WTC11 (cell line): ENCODE measurements around the gene MLYCD. TPM values are rescaled to one million over a fixed set of nuclear protein-coding genes. Genes with fewer than 3 reads are reported as not detected.

Experiments
- ATAC-seq: fragments of 200-7000 bp; cut with Tn5 transposase; 2 replicates; pipeline ENCODE4 v1.10.0; 2021; ENCODE audit warnings: mild to moderate bottlenecking, moderate library complexity
- CTCF ChIA-PET: fragments of 300-600 bp; sonication (Branson Sonifier 250); formaldehyde crosslinking; loops from one replicate; lab custom pipeline; 2021; ENCODE audit warnings: antibody characterized with exemption; lab: Charles Lee
- POLR2A ChIA-PET: fragments of 350-600 bp; sonication (Branson Sonifier 250); formaldehyde crosslinking; loops from one replicate; lab custom pipeline; 2021; ENCODE audit warnings: antibody characterized with exemption; lab: Charles Lee
- DNase-seq: peaks from one replicate; pipeline ENCODE4 v3.0.0; 2021; ENCODE audit warnings: low spot score
- H3K27ac Mint-ChIP-seq: 2 replicates; pipeline ENCODE4 v1.8.0; 2021; ENCODE audit warnings: mixed read lengths
- H3K27me3 Mint-ChIP-seq: 2 replicates; pipeline ENCODE4 v1.8.0; 2021; ENCODE audit warnings: low read depth, mild to moderate bottlenecking, moderate library complexity, mixed read lengths
- H3K36me3 Mint-ChIP-seq: 2 replicates; pipeline ENCODE4 v1.8.0; 2021; ENCODE audit warnings: mixed read lengths
- H3K4me1 Mint-ChIP-seq: 2 replicates; pipeline ENCODE4 v1.8.0; 2022; ENCODE audit warnings: mixed read lengths
- H3K4me3 Mint-ChIP-seq: 2 replicates; pipeline ENCODE4 v1.8.0; 2021; ENCODE audit warnings: mild to moderate bottlenecking, moderate library complexity, mixed read lengths
- H3K9me3 Mint-ChIP-seq: 2 replicates; pipeline ENCODE4 v1.8.0; 2021; ENCODE audit warnings: mixed read lengths
- CBFB ChIP-seq: sonication (generic); formaldehyde crosslinking; IDR thresholded peaks from 2 replicates; pipeline ENCODE4 v1.8.1; 2022; ENCODE audit warnings: mild to moderate bottlenecking, low read depth, missing genetic modification reagents
- CREB1 ChIP-seq: sonication (generic); formaldehyde crosslinking; IDR thresholded peaks from 2 replicates; pipeline ENCODE4 v1.8.0; 2023; ENCODE audit warnings: mild to moderate bottlenecking, missing genetic modification reagents
- ELF4 ChIP-seq: sonication (generic); formaldehyde crosslinking; IDR thresholded peaks from 2 replicates; pipeline ENCODE4 v1.8.1; 2022; ENCODE audit warnings: low read depth, mild to moderate bottlenecking, moderate library complexity, missing genetic modification reagents
- FOXP1 ChIP-seq: sonication (generic); formaldehyde crosslinking; IDR thresholded peaks from 2 replicates; pipeline ENCODE4 v1.8.0; 2022; ENCODE audit warnings: missing genetic modification reagents, mild to moderate bottlenecking, moderate library complexity, borderline replicate concordance
- HMGA2 ChIP-seq: fragments of 250-450 bp; sonication (Bioruptor Pico); IDR thresholded peaks from 2 replicates; pipeline ENCODE4 v1.4.0; 2021; ENCODE audit warnings: mild to moderate bottlenecking, moderate library complexity
- IRF2 ChIP-seq: sonication (generic); formaldehyde crosslinking; IDR thresholded peaks from 2 replicates; pipeline ENCODE4 v1.8.0; 2022; ENCODE audit warnings: low read depth, missing genetic modification reagents, borderline replicate concordance
- JUN ChIP-seq: sonication (generic); formaldehyde crosslinking; IDR thresholded peaks from 2 replicates; pipeline ENCODE4 v1.8.0; 2023; ENCODE audit warnings: mild to moderate bottlenecking, missing genetic modification reagents
- MXD4 ChIP-seq: fragments of 250-450 bp; sonication (Bioruptor Pico); IDR thresholded peaks from 2 replicates; pipeline ENCODE4 v1.8.0; 2021; ENCODE audit warnings: mild to moderate bottlenecking, moderate library complexity, borderline replicate concordance
- NFATC4 ChIP-seq: fragments of 250-450 bp; sonication (Bioruptor Pico); IDR thresholded peaks from 2 replicates; pipeline ENCODE4 v1.9.0; 2021; ENCODE audit warnings: mild to moderate bottlenecking
- NFYB ChIP-seq: sonication (generic); formaldehyde crosslinking; conservative IDR thresholded peaks from 2 replicates; pipeline ENCODE4 v1.8.0; 2022; ENCODE audit warnings: low read depth, missing genetic modification reagents
- NR2C2 ChIP-seq: sonication (generic); formaldehyde crosslinking; IDR thresholded peaks from 2 replicates; pipeline ENCODE4 v1.8.0; 2022; ENCODE audit warnings: mild to moderate bottlenecking, missing genetic modification reagents
- RORB ChIP-seq: fragments of 250-450 bp; sonication (Bioruptor Pico); IDR thresholded peaks from 2 replicates; pipeline ENCODE4 v1.9.0; 2021; ENCODE audit warnings: mild to moderate bottlenecking
- TCF7 ChIP-seq: sonication (generic); formaldehyde crosslinking; IDR thresholded peaks from 2 replicates; pipeline ENCODE4 v1.8.0; 2022; ENCODE audit warnings: mild to moderate bottlenecking, low read depth, missing genetic modification reagents, moderate library complexity
- TEAD4 ChIP-seq: sonication (generic); formaldehyde crosslinking; IDR thresholded peaks from 2 replicates; pipeline ENCODE4 v1.8.0; 2022; ENCODE audit warnings: mild to moderate bottlenecking, missing genetic modification reagents
- ZNF138 ChIP-seq: sonication (generic); formaldehyde crosslinking; conservative IDR thresholded peaks from 2 replicates; pipeline ENCODE4 v1.8.1; 2022; ENCODE audit warnings: mild to moderate bottlenecking, moderate library complexity, missing genetic modification reagents
- ZNF416 ChIP-seq: fragments of 250-450 bp; sonication (Bioruptor Pico); IDR thresholded peaks from 2 replicates; pipeline ENCODE4 v1.9.0; 2021; ENCODE audit warnings: mild to moderate bottlenecking, inconsistent platforms
- total RNA-seq: library from RNA; stranded (reverse); gene quantifications from 3 replicates; pipeline ENCODE4 v1.2.3, GENCODE V29; 2021
- TF ChIP-seq, protein P1 (sequence below): fragments of 250-450 bp; sonication (Bioruptor Pico); IDR thresholded peaks from 2 replicates; pipeline ENCODE4 v2.1.2; 2022; ENCODE audit warnings: mild to moderate bottlenecking, moderate library complexity
- TF ChIP-seq, protein P2 (sequence below): sonication (generic); formaldehyde crosslinking; IDR thresholded peaks from 2 replicates; pipeline ENCODE4 v1.8.0; 2022; ENCODE audit warnings: mild to moderate bottlenecking, missing genetic modification reagents
- TF ChIP-seq, protein P3 (sequence below): sonication (generic); formaldehyde crosslinking; IDR thresholded peaks from 2 replicates; pipeline ENCODE4 v1.8.1; 2023; ENCODE audit warnings: mild to moderate bottlenecking, moderate library complexity, missing genetic modification reagents
- TF ChIP-seq, protein P4 (sequence below): sonication (generic); formaldehyde crosslinking; IDR thresholded peaks from 2 replicates; pipeline ENCODE4 v1.8.0; 2022; ENCODE audit warnings: mild to moderate bottlenecking, missing genetic modification reagents

Gene MLYCD
- total RNA-seq, 1 experiment from 2014 or later: 6.3 TPM

DNA sequence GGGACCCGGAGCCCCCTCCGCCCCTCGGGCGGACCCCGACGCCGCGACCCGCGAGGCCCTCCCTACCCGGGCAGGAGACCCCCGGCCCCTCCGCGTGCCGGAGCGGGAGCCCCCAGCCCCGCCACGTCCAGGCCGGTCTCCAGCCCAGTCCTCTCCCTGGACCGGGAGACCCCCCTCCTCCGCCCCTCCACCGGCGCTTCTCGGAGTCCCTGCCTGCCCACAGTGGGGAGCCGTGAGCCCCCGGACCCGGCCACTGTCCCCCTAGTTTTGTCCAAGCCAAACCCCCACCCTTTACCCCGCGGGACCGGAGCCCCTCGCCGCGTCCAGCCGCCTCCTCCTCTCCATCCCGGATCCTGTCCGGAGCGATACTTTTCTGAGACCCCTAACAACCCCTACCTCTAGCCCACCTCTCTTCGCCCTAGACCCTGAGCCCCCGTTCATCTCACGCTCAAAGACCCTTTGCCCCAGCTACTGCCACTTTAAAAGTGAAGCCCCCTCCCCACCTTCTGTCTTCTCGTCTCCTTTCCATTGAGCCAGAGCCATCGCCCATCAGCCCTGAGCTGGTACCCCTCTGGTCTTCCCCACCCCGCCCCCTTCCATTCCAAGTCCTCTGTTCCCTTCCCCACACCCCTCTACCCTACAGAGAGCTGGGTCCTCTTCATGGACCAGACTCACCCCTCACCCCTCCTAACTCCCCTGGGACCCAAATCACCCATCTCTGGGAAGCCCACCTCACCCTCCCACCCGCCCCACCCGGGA lies 70.2 kb downstream of the MLYCD start:
- CTCF ChIA-PET: interaction anchor here (0.6 to 3.7 kb wide), 13 partner anchors 12 to 116 kb away, joined by 3 to 36 read pairs (median 5); partner anchors contain the start of genes OSGIN1 and SLC38A8
- peaks cover 12% of the 10 kb centered on the region for H3K27me3 Mint-ChIP-seq
- DNase-seq: no peak
- ATAC-seq: peak; percentile 27; the same call in 1 of the 2 replicates
- POLR2A ChIA-PET: no interaction called here
- TF ChIP-seq TCF7 (CRISPR knock-in tag) (no peak), NFYB (CRISPR knock-in tag) (no peak), RORB (CRISPR knock-in tag) (no peak)
- TF ChIP-seq, protein P1, sequence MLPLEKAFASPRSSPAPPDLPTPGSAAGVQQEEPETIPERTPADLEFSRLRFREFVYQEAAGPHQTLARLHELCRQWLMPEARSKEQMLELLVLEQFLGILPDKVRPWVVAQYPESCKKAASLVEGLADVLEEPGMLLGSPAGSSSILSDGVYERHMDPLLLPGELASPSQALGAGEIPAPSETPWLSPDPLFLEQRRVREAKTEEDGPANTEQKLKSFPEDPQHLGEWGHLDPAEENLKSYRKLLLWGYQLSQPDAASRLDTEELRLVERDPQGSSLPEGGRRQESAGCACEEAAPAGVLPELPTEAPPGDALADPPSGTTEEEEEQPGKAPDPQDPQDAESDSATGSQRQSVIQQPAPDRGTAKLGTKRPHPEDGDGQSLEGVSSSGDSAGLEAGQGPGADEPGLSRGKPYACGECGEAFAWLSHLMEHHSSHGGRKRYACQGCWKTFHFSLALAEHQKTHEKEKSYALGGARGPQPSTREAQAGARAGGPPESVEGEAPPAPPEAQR (CRISPR knock-in tag): no peak
- peaks cover 7% of the 10 kb centered on the region for H3K4me1 Mint-ChIP-seq
- no peak overlapping the region for H3K27ac Mint-ChIP-seq
- H3K9me3 Mint-ChIP-seq: no peaks in the 10 kb centered on the region
- no peaks in the 10 kb centered on the region for H3K36me3 Mint-ChIP-seq
- peak overlapping the region; percentile 75 for H3K4me3 Mint-ChIP-seq

DNA sequence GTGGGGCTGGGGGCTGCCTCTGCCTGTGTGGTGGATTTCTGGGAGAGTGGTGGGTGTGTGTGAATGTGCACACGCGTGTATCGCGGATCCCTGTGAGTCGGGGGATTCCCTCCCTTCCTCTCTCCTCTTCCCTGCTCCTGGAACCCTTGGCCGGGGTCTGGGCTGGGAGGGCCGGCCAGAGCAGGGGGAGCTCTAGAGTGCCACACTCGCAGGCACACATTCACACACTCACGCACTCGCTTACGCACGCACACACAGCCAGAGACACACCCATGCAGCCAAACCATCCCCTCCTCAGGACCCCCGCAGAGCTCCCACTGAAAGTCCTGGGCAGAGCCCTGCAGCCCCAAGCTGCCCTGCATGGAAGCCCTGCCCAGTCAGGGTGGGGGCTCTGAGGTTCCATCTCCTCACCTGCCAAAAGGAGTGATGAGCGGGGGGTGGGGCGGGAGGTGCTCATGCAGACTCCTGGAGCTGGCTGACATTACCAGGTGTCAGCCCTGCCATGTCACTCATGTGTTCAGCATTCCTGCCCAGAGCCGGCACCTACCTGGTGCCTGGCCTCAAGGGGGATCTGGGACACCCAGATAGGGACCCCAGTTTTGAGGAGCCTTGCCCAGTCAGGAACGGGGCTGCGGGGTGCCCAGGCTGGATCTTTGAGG lies 71.0 kb downstream of the MLYCD start:
- CTCF ChIA-PET: interaction anchor here (0.6 to 3.7 kb wide), 15 partner anchors 13 to 115 kb away, joined by 3 to 36 read pairs (median 5); partner anchors contain the start of genes OSGIN1 and SLC38A8
- DNase-seq (no peak), ATAC-seq (no peak)
- H3K36me3 Mint-ChIP-seq: no peaks in the 10 kb centered on the region
- TF ChIP-seq ZNF138 (CRISPR knock-in tag) (no peak), CREB1 (CRISPR knock-in tag) (no peak), ZNF416 (no peak), TCF7 (CRISPR knock-in tag) (no peak), TEAD4 (CRISPR knock-in tag) (no peak), FOXP1 (no peak)
- TF ChIP-seq, protein P2, sequence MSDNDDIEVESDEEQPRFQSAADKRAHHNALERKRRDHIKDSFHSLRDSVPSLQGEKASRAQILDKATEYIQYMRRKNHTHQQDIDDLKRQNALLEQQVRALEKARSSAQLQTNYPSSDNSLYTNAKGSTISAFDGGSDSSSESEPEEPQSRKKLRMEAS (CRISPR knock-in tag): no peak
- TF ChIP-seq, all 79 proteins: peak for 0
- Mint-ChIP-seq H3K9me3 (no peaks in the 10 kb centered on the region), H3K4me1 (peaks cover 7% of the 10 kb centered on the region), H3K27ac (no peak overlapping the region), H3K4me3 (peak overlapping the region; percentile 56), H3K27me3 (peaks cover 12% of the 10 kb centered on the region)
- POLR2A ChIA-PET: no interaction called here

DNA sequence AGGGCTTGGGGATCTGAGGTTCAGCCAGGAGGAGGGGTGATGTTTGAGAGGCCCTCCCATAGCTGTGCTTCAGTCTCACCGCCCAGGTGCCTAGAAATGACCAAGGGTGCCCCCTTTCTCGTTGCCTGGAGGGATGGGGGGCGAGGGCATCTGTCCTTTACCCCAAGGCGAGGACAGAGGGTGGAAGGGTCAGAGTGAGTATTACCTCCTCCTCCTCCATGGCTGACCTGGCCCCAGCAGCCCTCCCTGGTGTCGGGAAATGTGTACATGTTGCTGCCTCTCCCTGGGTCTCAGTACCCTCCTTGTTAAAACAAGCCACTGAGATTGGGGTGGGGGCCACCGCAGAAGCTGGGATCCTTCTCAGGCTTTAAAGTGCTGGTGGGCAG lies 71.5 kb downstream of the MLYCD start:
- ATAC-seq: no peak
- H3K9me3 Mint-ChIP-seq: no peaks in the 10 kb centered on the region
- ChIA-PET POLR2A (no interaction called here), CTCF (interaction anchor here (0.7 to 3.7 kb wide), 11 partner anchors 14 to 114 kb away, joined by 3 to 36 read pairs (median 7); partner anchors contain the start of genes OSGIN1 and SLC38A8)
- H3K4me1 Mint-ChIP-seq: peaks cover 7% of the 10 kb centered on the region
- peaks cover 12% of the 10 kb centered on the region for H3K27me3 Mint-ChIP-seq
- TF ChIP-seq NR2C2 (CRISPR knock-in tag) (no peak), ELF4 (CRISPR knock-in tag) (no peak), HMGA2 (no peak), MXD4 (CRISPR knock-in tag) (no peak), IRF2 (CRISPR knock-in tag) (no peak), NFATC4 (CRISPR knock-in tag) (no peak), JUN (CRISPR knock-in tag) (no peak), CBFB (no peak)
- TF ChIP-seq, protein P3, sequence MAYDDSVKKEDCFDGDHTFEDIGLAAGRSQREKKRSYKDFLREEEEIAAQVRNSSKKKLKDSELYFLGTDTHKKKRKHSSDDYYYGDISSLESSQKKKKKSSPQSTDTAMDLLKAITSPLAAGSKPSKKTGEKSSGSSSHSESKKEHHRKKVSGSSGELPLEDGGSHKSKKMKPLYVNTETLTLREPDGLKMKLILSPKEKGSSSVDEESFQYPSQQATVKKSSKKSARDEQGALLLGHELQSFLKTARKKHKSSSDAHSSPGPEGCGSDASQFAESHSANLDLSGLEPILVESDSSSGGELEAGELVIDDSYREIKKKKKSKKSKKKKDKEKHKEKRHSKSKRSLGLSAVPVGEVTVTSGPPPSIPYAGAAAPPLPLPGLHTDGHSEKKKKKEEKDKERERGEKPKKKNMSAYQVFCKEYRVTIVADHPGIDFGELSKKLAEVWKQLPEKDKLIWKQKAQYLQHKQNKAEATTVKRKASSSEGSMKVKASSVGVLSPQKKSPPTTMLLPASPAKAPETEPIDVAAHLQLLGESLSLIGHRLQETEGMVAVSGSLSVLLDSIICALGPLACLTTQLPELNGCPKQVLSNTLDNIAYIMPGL (CRISPR knock-in tag): no peak
- TF ChIP-seq, protein P1 (CRISPR knock-in tag): no peak
- TF ChIP-seq, protein P4, sequence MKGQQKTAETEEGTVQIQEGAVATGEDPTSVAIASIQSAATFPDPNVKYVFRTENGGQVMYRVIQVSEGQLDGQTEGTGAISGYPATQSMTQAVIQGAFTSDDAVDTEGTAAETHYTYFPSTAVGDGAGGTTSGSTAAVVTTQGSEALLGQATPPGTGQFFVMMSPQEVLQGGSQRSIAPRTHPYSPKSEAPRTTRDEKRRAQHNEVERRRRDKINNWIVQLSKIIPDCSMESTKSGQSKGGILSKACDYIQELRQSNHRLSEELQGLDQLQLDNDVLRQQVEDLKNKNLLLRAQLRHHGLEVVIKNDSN (CRISPR knock-in tag): no peak
- H3K27ac Mint-ChIP-seq: no peak overlapping the region
- DNase-seq: no peak
- no peaks in the 10 kb centered on the region for H3K36me3 Mint-ChIP-seq
- 0 out of 2 replicates have a peak overlapping the region, but pooled peaks have one; percentile 56 for H3K4me3 Mint-ChIP-seq
